Panc1 (cell line): ENCODE data around the gene ZNF683. TPM values are rescaled to one million over a fixed set of nuclear protein-coding genes. Genes with fewer than 3 reads are reported as not detected.
A peak's percentile ranks its signal among the peaks of the same experiment; 100 is the strongest.

ENCODE experiments used
- ATAC-seq: fragments of 200-7000 bp; cut with Tn5 transposase; 2 replicates; pipeline ENCODE4 v1.9.1; 2020; ENCODE audit warnings: mild to moderate bottlenecking, moderate library complexity
- BruUV-seq: library from RNA; stranded (reverse); fragments of 400-500 nt; replicated peaks from 2 replicates; lab custom pipeline; 2021; lab: Mats Ljungman, UMichigan
- CTCF ChIA-PET: fragments of 300-600 bp; sonication (Branson Sonifier 250); formaldehyde crosslinking; loops from one replicate; lab custom pipeline; 2022; ENCODE audit warnings: antibody characterized with exemption; lab: Charles Lee
- POLR2A ChIA-PET: fragments of 300-600 bp; sonication (Branson Sonifier 250); formaldehyde crosslinking; loops from one replicate; lab custom pipeline; 2022; ENCODE audit warnings: antibody characterized with exemption; lab: Charles Lee
- DNase-seq: peaks from one replicate; pipeline ENCODE4 v3.0.0-alpha.2; 2010; ENCODE audit warnings: low read depth, low spot score
- H3K27ac ChIP-seq: 2 replicates; pipeline ENCODE4 v1.5.1; 2011; ENCODE audit warnings: mild to moderate bottlenecking, low read length, inconsistent platforms
- H3K27me3 ChIP-seq: fragments of 200-500 bp; sonication (Bioruptor generic); 2 replicates; pipeline ENCODE4 v1.6.0; 2014; ENCODE audit warnings: low read length, inconsistent platforms; ENCODE audit not compliant: control insufficient read depth, insufficient read depth
- H3K36me3 ChIP-seq: fragments of 200-500 bp; sonication (Bioruptor generic); 2 replicates; pipeline ENCODE4 v1.5.1; 2014; ENCODE audit warnings: inconsistent platforms, mild to moderate bottlenecking, low read length, moderate library complexity; ENCODE audit not compliant: control insufficient read depth, insufficient read depth
- H3K4me1 ChIP-seq: 2 replicates; pipeline ENCODE4 v1.5.1; 2011; ENCODE audit warnings: inconsistent platforms, mild to moderate bottlenecking, low read length, moderate library complexity; ENCODE audit not compliant: control insufficient read depth, insufficient read depth
- H3K4me3 ChIP-seq, 2 experiments: 2 replicates each; pipeline ENCODE4 v1.5.1; 2011 to 2012; ENCODE audit warnings: low read depth in 2 of 2, low read length in 2 of 2, mild to moderate bottlenecking in 2 of 2, inconsistent platforms in 1 of 2, moderate library complexity in 1 of 2
- H3K9me3 ChIP-seq: fragments of 200-500 bp; sonication (Bioruptor generic); 2 replicates; pipeline ENCODE4 v1.5.1; 2014; ENCODE audit warnings: low read depth, mild to moderate bottlenecking, inconsistent platforms, low read length, moderate library complexity; ENCODE audit not compliant: control insufficient read depth, insufficient read depth
- POLR2AphosphoS5 ChIP-seq: IDR thresholded peaks from 2 replicates; pipeline ENCODE4 v1.6.1; 2012; ENCODE audit warnings: mild to moderate bottlenecking, low read depth, low read length, moderate library complexity
- SIN3A ChIP-seq: IDR thresholded peaks from 2 replicates; pipeline ENCODE4 v1.6.1; 2012; ENCODE audit warnings: low read depth, mild to moderate bottlenecking, low read length, moderate library complexity, borderline replicate concordance; ENCODE audit not compliant: insufficient read depth
- TCF7L2 ChIP-seq: IDR thresholded peaks from 2 replicates; pipeline ENCODE4 v1.6.1; 2011; ENCODE audit warnings: mild to moderate bottlenecking, low read depth, low read length, inconsistent platforms
- in situ Hi-C: cut with HindIII; loops from 2 replicates; pipeline ENCODE4 v1.10.0; 2016; ENCODE audit warnings: low sequenced_read_pairs, low pct_unique_long_range_greater_than_20kb
- intact Hi-C: fragments of 100-400 bp; cut with micrococcal nuclease; formaldehyde crosslinking; loops from one replicate; pipeline ENCODE4 v1.10.0; 2022; ENCODE audit not compliant: unreplicated experiment
- total RNA-seq: library from RNA; stranded (reverse); gene quantifications from one replicate; pipeline ENCODE4 v1.2.1, GENCODE V29; 2021; ENCODE audit not compliant: unreplicated experiment
- TF ChIP-seq, protein P1 (sequence below): fragments of 450-650 bp; IDR thresholded peaks from 2 replicates; pipeline ENCODE4 v1.5.1; 2017; ENCODE audit warnings: mild to moderate bottlenecking
- TF ChIP-seq, protein P2 (sequence below), 2 experiments: IDR thresholded peaks; 2 replicates each; pipeline ENCODE4 v1.6.1; 2011 to 2012; ENCODE audit warnings: low read depth in 2 of 2, control low read depth in 1 of 2, low read length in 1 of 2, mild to moderate bottlenecking in 1 of 2, moderate library complexity in 1 of 2; ENCODE audit not compliant: insufficient read depth in 1 of 2

ZNF683 gene
- total RNA-seq, 1 experiment from 2014 or later = not detected

DNA sequence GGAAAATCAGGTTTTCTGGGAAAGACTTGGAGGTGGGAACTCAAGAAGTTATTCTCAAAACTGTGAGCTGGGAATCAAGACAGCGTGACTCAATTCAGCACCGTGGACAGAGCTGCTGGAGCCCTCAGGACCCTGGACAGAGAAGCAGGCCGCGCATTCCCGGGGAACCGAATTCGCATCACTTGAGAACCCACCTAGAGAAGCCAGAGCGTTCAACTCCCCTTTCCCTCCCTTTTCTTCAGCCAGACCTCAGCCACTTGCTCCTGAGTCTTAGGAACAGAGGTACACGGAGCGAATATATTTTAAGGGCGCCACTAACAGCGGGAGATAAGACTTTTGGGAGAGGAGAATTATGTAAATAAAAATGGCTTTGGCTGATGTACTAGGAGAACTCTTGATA lies 36.1 kb upstream of the ZNF683 start:
- intact Hi-C loops (no loop called here), in situ Hi-C loops (no loop called here)
- Histone ChIP-seq H3K9me3 (no peaks in the 10 kb centered on the region), H3K4me1 (peaks cover 8% of the 10 kb centered on the region), H3K27ac (no peak overlapping the region), H3K4me3 (no peak overlapping the region), H3K27me3 (no peaks in the 10 kb centered on the region), H3K36me3 (no peaks in the 10 kb centered on the region)
- TF ChIP-seq, protein P1, sequence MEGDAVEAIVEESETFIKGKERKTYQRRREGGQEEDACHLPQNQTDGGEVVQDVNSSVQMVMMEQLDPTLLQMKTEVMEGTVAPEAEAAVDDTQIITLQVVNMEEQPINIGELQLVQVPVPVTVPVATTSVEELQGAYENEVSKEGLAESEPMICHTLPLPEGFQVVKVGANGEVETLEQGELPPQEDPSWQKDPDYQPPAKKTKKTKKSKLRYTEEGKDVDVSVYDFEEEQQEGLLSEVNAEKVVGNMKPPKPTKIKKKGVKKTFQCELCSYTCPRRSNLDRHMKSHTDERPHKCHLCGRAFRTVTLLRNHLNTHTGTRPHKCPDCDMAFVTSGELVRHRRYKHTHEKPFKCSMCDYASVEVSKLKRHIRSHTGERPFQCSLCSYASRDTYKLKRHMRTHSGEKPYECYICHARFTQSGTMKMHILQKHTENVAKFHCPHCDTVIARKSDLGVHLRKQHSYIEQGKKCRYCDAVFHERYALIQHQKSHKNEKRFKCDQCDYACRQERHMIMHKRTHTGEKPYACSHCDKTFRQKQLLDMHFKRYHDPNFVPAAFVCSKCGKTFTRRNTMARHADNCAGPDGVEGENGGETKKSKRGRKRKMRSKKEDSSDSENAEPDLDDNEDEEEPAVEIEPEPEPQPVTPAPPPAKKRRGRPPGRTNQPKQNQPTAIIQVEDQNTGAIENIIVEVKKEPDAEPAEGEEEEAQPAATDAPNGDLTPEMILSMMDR = no peak
- peak; percentile 99 for TF ChIP-seq SIN3A
- TF ChIP-seq TCF7L2 = no peak
- TF ChIP-seq, protein P2, sequence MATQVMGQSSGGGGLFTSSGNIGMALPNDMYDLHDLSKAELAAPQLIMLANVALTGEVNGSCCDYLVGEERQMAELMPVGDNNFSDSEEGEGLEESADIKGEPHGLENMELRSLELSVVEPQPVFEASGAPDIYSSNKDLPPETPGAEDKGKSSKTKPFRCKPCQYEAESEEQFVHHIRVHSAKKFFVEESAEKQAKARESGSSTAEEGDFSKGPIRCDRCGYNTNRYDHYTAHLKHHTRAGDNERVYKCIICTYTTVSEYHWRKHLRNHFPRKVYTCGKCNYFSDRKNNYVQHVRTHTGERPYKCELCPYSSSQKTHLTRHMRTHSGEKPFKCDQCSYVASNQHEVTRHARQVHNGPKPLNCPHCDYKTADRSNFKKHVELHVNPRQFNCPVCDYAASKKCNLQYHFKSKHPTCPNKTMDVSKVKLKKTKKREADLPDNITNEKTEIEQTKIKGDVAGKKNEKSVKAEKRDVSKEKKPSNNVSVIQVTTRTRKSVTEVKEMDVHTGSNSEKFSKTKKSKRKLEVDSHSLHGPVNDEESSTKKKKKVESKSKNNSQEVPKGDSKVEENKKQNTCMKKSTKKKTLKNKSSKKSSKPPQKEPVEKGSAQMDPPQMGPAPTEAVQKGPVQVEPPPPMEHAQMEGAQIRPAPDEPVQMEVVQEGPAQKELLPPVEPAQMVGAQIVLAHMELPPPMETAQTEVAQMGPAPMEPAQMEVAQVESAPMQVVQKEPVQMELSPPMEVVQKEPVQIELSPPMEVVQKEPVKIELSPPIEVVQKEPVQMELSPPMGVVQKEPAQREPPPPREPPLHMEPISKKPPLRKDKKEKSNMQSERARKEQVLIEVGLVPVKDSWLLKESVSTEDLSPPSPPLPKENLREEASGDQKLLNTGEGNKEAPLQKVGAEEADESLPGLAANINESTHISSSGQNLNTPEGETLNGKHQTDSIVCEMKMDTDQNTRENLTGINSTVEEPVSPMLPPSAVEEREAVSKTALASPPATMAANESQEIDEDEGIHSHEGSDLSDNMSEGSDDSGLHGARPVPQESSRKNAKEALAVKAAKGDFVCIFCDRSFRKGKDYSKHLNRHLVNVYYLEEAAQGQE (IDR thresholded peaks at IDR 0.05; ENCODE audit: insufficient read depth in 1 of 2, low read depth in 2 of 2, low read length in 1 of 2) = peak; percentile 100
- 0 out of 2 replicates have a peak, but pooled peaks have one; percentile 23 for TF ChIP-seq POLR2AphosphoS5
- ChIA-PET CTCF (no interaction called here), POLR2A (no interaction called here)
- peak; percentile 49; the same call in 1 of the 2 replicates for ATAC-seq
- BruUV-seq = no TSS peak
- DNase-seq = no peak

DNA sequence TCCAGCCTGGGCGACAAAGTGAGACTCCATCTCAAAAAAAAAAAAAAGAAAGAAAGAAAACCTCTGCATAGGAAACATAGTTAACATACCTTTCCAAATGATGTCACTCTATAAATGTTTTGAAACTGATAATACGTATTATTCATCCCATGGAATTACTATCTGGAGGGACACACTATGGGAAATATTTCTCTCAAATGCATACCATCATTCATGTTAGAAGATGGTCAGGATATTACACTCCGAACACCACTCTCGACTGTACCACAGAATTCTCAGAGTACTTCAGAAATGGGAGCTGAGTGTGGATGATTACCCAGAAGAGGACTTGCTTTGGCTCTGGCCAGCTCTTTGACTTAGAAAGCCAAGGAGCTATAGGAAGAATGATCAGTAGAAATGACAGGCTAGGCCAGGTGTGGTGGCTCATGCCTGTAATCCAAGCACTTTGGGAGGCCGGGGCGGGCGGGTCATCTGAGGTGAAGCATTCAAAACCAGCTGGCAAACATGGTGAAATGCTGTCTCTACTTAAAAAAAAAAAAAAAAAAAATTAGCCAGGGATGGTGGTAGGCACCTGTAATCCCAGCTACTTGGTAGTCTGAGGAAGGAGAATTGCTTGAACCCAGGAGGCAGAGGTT lies 32.8 kb upstream of the ZNF683 start:
- H3K9me3 ChIP-seq = no peaks in the 10 kb centered on the region
- POLR2A ChIA-PET = interaction anchor here (1.2 kb wide), 1 partner anchor 12 kb away, joined by 3 read pairs; no protein-coding TSS in a partner anchor
- no TSS peak for BruUV-seq
- in situ Hi-C loops (no loop called here), intact Hi-C loops (no loop called here)
- ATAC-seq (peak; percentile 47), DNase-seq (peak; percentile 39)
- no peaks in the 10 kb centered on the region for H3K36me3 ChIP-seq
- H3K27ac ChIP-seq = no peak overlapping the region
- CTCF ChIA-PET = interaction anchor here (0.6 to 1.6 kb wide), 2 partner anchors 12 to 1687 kb away, joined by 3 to 6 read pairs; no protein-coding TSS in a partner anchor
- H3K4me3 ChIP-seq = no peak overlapping the region
- H3K27me3 ChIP-seq = no peaks in the 10 kb centered on the region
- peaks cover 8% of the 10 kb centered on the region for H3K4me1 ChIP-seq
- TF ChIP-seq, protein P1 = no peak
- TF ChIP-seq SIN3A = no peak
- TF ChIP-seq, protein P2 (IDR thresholded peaks at IDR 0.05; ENCODE audit: insufficient read depth in 1 of 2, low read depth in 2 of 2, low read length in 1 of 2) = no peak
- TF ChIP-seq TCF7L2 = no peak
- TF ChIP-seq POLR2AphosphoS5 = no peak
